ENCODE data around the gene PCDHGA3. TPM values are rescaled to one million over a fixed set of nuclear protein-coding genes. Genes with fewer than 3 reads are reported as not detected.
"Not testable (repeated sequence)": the region's sequence is repeated elsewhere in the genome, so short reads cannot be mapped to it uniquely, and the experiment has no call there.

Gene PCDHGA3
- total RNA-seq, 3 donors from 2014 or later (not counting 1 experiment from before 2014, with no cell fraction given), result not detected

- DNase-seq (peak in 1 of 2 donors; percentile 13), ATAC-seq (no peak)
- H3K27ac Mint-ChIP-seq, result no peak within 1 kb of the TSS
- TF ChIP-seq, protein P1, sequence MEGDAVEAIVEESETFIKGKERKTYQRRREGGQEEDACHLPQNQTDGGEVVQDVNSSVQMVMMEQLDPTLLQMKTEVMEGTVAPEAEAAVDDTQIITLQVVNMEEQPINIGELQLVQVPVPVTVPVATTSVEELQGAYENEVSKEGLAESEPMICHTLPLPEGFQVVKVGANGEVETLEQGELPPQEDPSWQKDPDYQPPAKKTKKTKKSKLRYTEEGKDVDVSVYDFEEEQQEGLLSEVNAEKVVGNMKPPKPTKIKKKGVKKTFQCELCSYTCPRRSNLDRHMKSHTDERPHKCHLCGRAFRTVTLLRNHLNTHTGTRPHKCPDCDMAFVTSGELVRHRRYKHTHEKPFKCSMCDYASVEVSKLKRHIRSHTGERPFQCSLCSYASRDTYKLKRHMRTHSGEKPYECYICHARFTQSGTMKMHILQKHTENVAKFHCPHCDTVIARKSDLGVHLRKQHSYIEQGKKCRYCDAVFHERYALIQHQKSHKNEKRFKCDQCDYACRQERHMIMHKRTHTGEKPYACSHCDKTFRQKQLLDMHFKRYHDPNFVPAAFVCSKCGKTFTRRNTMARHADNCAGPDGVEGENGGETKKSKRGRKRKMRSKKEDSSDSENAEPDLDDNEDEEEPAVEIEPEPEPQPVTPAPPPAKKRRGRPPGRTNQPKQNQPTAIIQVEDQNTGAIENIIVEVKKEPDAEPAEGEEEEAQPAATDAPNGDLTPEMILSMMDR (IDR thresholded peaks at IDR 0.05), result no peak
- no peaks in the 10 kb centered on the region for H3K4me1 Mint-ChIP-seq
- WGBS (ENCODE audit: insufficient coverage), result 21% methylated on average over 27 of the region's 27 CpGs
- no peak within 1 kb of the TSS for H3K4me3 Mint-ChIP-seq
- intact Hi-C loops (cut with micrococcal nuclease), result no loop called here
- H3K4me3 ChIP-seq (ENCODE audit: low read length), result no peak within 1 kb of the TSS
- H3K27me3 Mint-ChIP-seq (ENCODE audit: low read depth in 2 of 2), result peaks cover 69 to 95% of the 10 kb centered on the region in 2 donors
- no peaks in the 10 kb centered on the region for H3K4me1 ChIP-seq (ENCODE audit: control insufficient read depth, insufficient read depth, low read length)
- H3K27me3 ChIP-seq (ENCODE audit: control insufficient read depth, insufficient read depth, low read length), result peaks cover 59% of the 10 kb centered on the region
- no peaks in the 10 kb centered on the region for H3K36me3 ChIP-seq (ENCODE audit: control insufficient read depth, insufficient read depth, low read length)
- peaks cover 20% of the 10 kb centered on the region for H3K9me3 ChIP-seq (ENCODE audit: control insufficient read depth, insufficient read depth, low read length)
- H3K27ac ChIP-seq (ENCODE audit: low read length), result no peak within 1 kb of the TSS
- H3K36me3 Mint-ChIP-seq, result peaks cover 58% of the 10 kb centered on the region
- H3K9me3 Mint-ChIP-seq, result peaks cover 5 to 8% of the 10 kb centered on the region in 2 donors
These were observed 4.9 kb upstream of the PCDHGA3 start, which contains the start of gene PCDHGA2 for GRCh38 chr5:141338538-141339306. PCDHGA2 (plus strand) TSS chr5:141338760.

GRCh38 chr5:141340781-141341354 lies 2.8 kb upstream of the PCDHGA3 start:
- H3K4me3 Mint-ChIP-seq; H3K4me1 ChIP-seq (ENCODE audit: control insufficient read depth, insufficient read depth, low read length); H3K36me3 ChIP-seq (ENCODE audit: control insufficient read depth, insufficient read depth, low read length); H3K4me1 Mint-ChIP-seq; ATAC-seq; H3K9me3 Mint-ChIP-seq; intact Hi-C loops (cut with micrococcal nuclease); H3K27ac ChIP-seq (ENCODE audit: low read length); H3K27ac Mint-ChIP-seq; H3K4me3 ChIP-seq (ENCODE audit: low read length); DNase-seq: not testable (repeated sequence)
- Mint-ChIP-seq H3K27me3 (ENCODE audit: low read depth in 2 of 2) (peaks cover 60 to 92% of the 10 kb centered on the region in 2 donors), H3K36me3 (peaks cover 53% of the 10 kb centered on the region)
- H3K27me3 ChIP-seq (ENCODE audit: control insufficient read depth, insufficient read depth, low read length), result peaks cover 61% of the 10 kb centered on the region
- H3K9me3 ChIP-seq (ENCODE audit: control insufficient read depth, insufficient read depth, low read length), result peaks cover 33% of the 10 kb centered on the region
- WGBS (ENCODE audit: insufficient coverage), result 73% methylated on average over 41 of the region's 45 CpGs

DNA sequence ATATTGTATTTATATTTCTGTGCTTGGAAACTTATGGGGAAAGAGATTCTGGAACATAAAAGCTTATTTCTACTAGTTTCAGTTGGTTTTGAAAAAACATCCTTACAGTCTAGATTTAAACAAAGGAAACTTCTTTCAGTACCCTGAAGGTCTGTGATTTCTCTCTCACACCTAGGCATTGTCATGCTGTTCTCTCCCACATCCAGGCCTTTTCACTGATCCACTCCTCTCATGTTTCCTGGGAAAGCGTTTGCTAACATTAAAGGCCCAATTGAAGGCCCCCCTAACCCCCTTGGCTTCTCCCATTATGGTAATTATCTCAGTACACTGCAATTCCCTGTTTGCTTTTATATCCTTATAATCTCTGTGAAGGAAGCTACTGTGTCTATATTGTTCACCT lies 856 bp upstream of the PCDHGA3 start:
- ATAC-seq, result no peak
- peaks cover 46% of the 10 kb centered on the region for H3K27me3 ChIP-seq (ENCODE audit: control insufficient read depth, insufficient read depth, low read length)
- H3K4me3 Mint-ChIP-seq, result no peak overlapping the region
- intact Hi-C loops (cut with micrococcal nuclease), result no loop called here
- no peak overlapping the region for H3K27ac ChIP-seq (ENCODE audit: low read length)
- peaks cover 37% of the 10 kb centered on the region for H3K36me3 Mint-ChIP-seq
- peaks cover 54 to 85% of the 10 kb centered on the region in 2 donors for H3K27me3 Mint-ChIP-seq (ENCODE audit: low read depth in 2 of 2)
- no peak overlapping the region for H3K27ac Mint-ChIP-seq
- WGBS (ENCODE audit: insufficient coverage), result 44% methylated on average over 1 of the region's 1 CpG
- no peaks in the 10 kb centered on the region for H3K4me1 ChIP-seq (ENCODE audit: control insufficient read depth, insufficient read depth, low read length)
- no peaks in the 10 kb centered on the region for H3K36me3 ChIP-seq (ENCODE audit: control insufficient read depth, insufficient read depth, low read length)
- DNase-seq, result no peak
- H3K4me1 Mint-ChIP-seq, result no peaks in the 10 kb centered on the region
- TF ChIP-seq, protein P1 (IDR thresholded peaks at IDR 0.05), result no peak
- peaks cover 36% of the 10 kb centered on the region for H3K9me3 ChIP-seq (ENCODE audit: control insufficient read depth, insufficient read depth, low read length)
- peaks cover 8 to 10% of the 10 kb centered on the region in 2 donors for H3K9me3 Mint-ChIP-seq
- no peak overlapping the region for H3K4me3 ChIP-seq (ENCODE audit: low read length)

DNA sequence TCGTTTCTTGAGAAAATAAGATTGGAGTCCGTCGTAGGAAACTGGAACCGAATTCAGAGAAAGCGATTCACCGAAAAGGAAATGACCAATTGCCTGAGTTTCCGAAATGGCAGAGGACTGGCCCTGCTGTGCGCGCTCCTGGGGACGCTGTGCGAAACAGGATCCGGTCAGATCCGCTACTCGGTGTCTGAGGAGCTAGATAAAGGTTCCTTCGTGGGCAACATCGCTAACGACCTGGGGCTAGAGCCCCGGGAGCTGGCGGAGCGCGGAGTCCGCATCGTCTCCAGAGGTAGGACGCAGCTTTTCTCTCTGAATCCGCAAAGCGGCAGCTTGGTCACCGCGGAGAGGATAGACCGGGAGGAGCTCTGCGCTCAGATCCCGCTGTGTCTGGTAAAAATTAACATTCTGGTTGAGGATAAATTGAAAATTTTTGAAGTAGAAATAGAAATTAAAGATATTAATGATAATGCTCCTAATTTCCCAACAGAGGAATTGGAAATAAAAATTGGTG lies 379 bp downstream of the PCDHGA3 start:
- H3K36me3 ChIP-seq (ENCODE audit: control insufficient read depth, insufficient read depth, low read length), result no peaks in the 10 kb centered on the region
- Mint-ChIP-seq H3K27ac (no peak overlapping the region), H3K9me3 (peaks cover 6 to 8% of the 10 kb centered on the region in 2 donors), H3K4me1 (no peaks in the 10 kb centered on the region), H3K4me3 (peak overlapping the region; percentile 45), H3K27me3 (ENCODE audit: low read depth in 2 of 2) (peaks cover 47 to 85% of the 10 kb centered on the region in 2 donors), H3K36me3 (peaks cover 28% of the 10 kb centered on the region)
- no peak for DNase-seq
- ATAC-seq, result no peak
- no peak overlapping the region for H3K27ac ChIP-seq (ENCODE audit: low read length)
- TF ChIP-seq, protein P1 (IDR thresholded peaks at IDR 0.05), result no peak
- H3K27me3 ChIP-seq (ENCODE audit: control insufficient read depth, insufficient read depth, low read length), result peaks cover 43% of the 10 kb centered on the region
- no peak overlapping the region for H3K4me3 ChIP-seq (ENCODE audit: low read length)
- no peaks in the 10 kb centered on the region for H3K4me1 ChIP-seq (ENCODE audit: control insufficient read depth, insufficient read depth, low read length)
- H3K9me3 ChIP-seq (ENCODE audit: control insufficient read depth, insufficient read depth, low read length), result peaks cover 31% of the 10 kb centered on the region
- WGBS (ENCODE audit: insufficient coverage), result 38% methylated on average over 31 of the region's 31 CpGs
- intact Hi-C loops (cut with micrococcal nuclease), result no loop called here

Data from natural killer cell (primary cell).